SK-N-SH (cell line): ENCODE data around the gene P3H2. TPM values are rescaled to one million over a fixed set of nuclear protein-coding genes. Genes with fewer than 3 reads are reported as not detected.

ENCODE experiments used
- CTCF ChIA-PET: fragments of 300-600, 350-600 bp; formaldehyde crosslinking; extraction: SDS; loops from one replicate; lab custom pipeline; 2021; lab: Yijun Ruan, JAX
- POLR2A ChIA-PET: fragments of 350-600 bp; sonication (Branson Sonifier 250); formaldehyde crosslinking; extraction: SDS; loops from one replicate; lab custom pipeline; 2020; ENCODE audit warnings: antibody characterized with exemption, inconsistent platforms; lab: Yijun Ruan, JAX
- DNase-seq: peaks from one replicate; pipeline ENCODE4 v3.0.0; 2012
- H2AFZ ChIP-seq: fragments of 200-600 bp; sonication (generic); 2 replicates; pipeline ENCODE4 v1.8.1; 2016; ENCODE audit warnings: antibody characterized with exemption, mild to moderate bottlenecking, low read depth
- H3F3A ChIP-seq: fragments of 200-600 bp; sonication (generic); replicated peaks from 2 replicates; pipeline ENCODE3; 2016; ENCODE audit warnings: antibody characterized with exemption, mild to moderate bottlenecking; ENCODE audit not compliant: insufficient read depth
- H3K27ac ChIP-seq, 2 experiments: fragments of 200-500 bp in 1 of 2; fragments of 200-600 bp in 1 of 2; sonication (Bioruptor generic) in 1 of 2; sonication (generic), shearing (Covaris generic) in 1 of 2; 2 replicates each; pipeline versions ENCODE4 v1.5.1 to v1.6.1; 2014 to 2016; ENCODE audit warnings: low read depth in 2 of 2, inconsistent platforms in 1 of 2, low read length in 1 of 2, mild to moderate bottlenecking in 1 of 2, mixed read lengths in 1 of 2
- H3K27me3 ChIP-seq: fragments of 200-600 bp; sonication (generic), shearing (Covaris generic); 2 replicates; pipeline ENCODE4 v1.6.1; 2016; ENCODE audit warnings: mixed run types; ENCODE audit not compliant: insufficient read depth
- H3K36me3 ChIP-seq, 2 experiments: fragments of 200-500 bp in 1 of 2; fragments of 200-600 bp in 1 of 2; sonication (Bioruptor generic) in 1 of 2; sonication (generic) in 1 of 2; replicated peaks in 1 of 2; 2 replicates each; pipeline versions ENCODE3 to v1.5.1; 2014 to 2016; ENCODE audit warnings: low read length in 1 of 2, mild to moderate bottlenecking in 1 of 2; ENCODE audit not compliant: insufficient read depth in 2 of 2, control insufficient read depth in 1 of 2
- H3K4me1 ChIP-seq, 2 experiments: fragments of 200-500 bp in 1 of 2; fragments of 200-600 bp in 1 of 2; sonication (Bioruptor generic) in 1 of 2; sonication (generic), shearing (Covaris generic) in 1 of 2; 2 replicates each; pipeline versions ENCODE4 v1.5.1 to v1.6.1; 2014 to 2016; ENCODE audit warnings: low read depth in 1 of 2, low read length in 1 of 2, mixed run types in 1 of 2; ENCODE audit not compliant: insufficient read depth in 2 of 2, control insufficient read depth in 1 of 2
- H3K4me2 ChIP-seq: fragments of 200-600 bp; sonication (generic), shearing (Covaris generic); 2 replicates; pipeline ENCODE4 v1.6.1; 2017; ENCODE audit warnings: mixed run types
- H3K4me3 ChIP-seq, 2 experiments: fragments of 200-500 bp in 1 of 2; fragments of 200-600 bp in 1 of 2; sonication (Bioruptor generic) in 1 of 2; sonication (generic), shearing (Covaris generic) in 1 of 2; 2 replicates each; pipeline versions ENCODE4 v1.5.1 to v1.8.1; 2014 to 2016; ENCODE audit warnings: low read depth in 2 of 2, inconsistent platforms in 1 of 2, low read length in 1 of 2, mild to moderate bottlenecking in 1 of 2, mixed read lengths in 1 of 2, moderate library complexity in 1 of 2
- H3K79me2 ChIP-seq: fragments of 200-600 bp; sonication (generic); 2 replicates; pipeline ENCODE4 v1.8.1; 2017; ENCODE audit warnings: mild to moderate bottlenecking; ENCODE audit not compliant: insufficient read depth
- H3K9ac ChIP-seq: fragments of 200-600 bp; sonication (generic); 2 replicates; pipeline ENCODE4 v1.6.1; 2017; ENCODE audit warnings: mixed run types
- H3K9me2 ChIP-seq: fragments of 200-600 bp; sonication (generic); 2 replicates; pipeline ENCODE4 v1.6.1; 2017; ENCODE audit warnings: mixed run types
- H3K9me3 ChIP-seq: fragments of 200-600 bp; sonication (generic); 2 replicates; pipeline ENCODE4 v1.6.1; 2017; ENCODE audit warnings: mixed run types, mild to moderate bottlenecking, moderate library complexity
- H4K20me1 ChIP-seq: fragments of 200-600 bp; sonication (generic); 2 replicates; pipeline ENCODE4 v1.6.1; 2017; ENCODE audit warnings: mild to moderate bottlenecking, mixed run types; ENCODE audit not compliant: insufficient read depth
- EP300 ChIP-seq, 2 experiments: IDR thresholded peaks; 2 replicates each; pipeline versions ENCODE4 v1.4.0 to v1.6.1; 2012; ENCODE audit warnings: borderline replicate concordance in 1 of 2, low read depth in 1 of 2, low read length in 1 of 2
- EZH2phosphoT487 ChIP-seq: fragments of 200-600 bp; sonication (generic); IDR thresholded peaks from 2 replicates; pipeline ENCODE4 v1.6.1; 2017; ENCODE audit warnings: low read depth, mixed run types, mild to moderate bottlenecking, antibody characterized with exemption, moderate library complexity, borderline replicate concordance
- FOXJ3 ChIP-seq: sonication (generic); formaldehyde crosslinking; IDR thresholded peaks from 2 replicates; pipeline ENCODE4 v1.5.1; 2020; ENCODE audit warnings: mild to moderate bottlenecking, missing genetic modification reagents
- GATA2 ChIP-seq: sonication (generic); formaldehyde crosslinking; IDR thresholded peaks from 2 replicates; pipeline ENCODE4 v1.5.0; 2020; ENCODE audit warnings: mild to moderate bottlenecking, missing genetic modification reagents
- JUND ChIP-seq: IDR thresholded peaks from 2 replicates; pipeline ENCODE4 v1.4.0; 2012
- NRF1 ChIP-seq: IDR thresholded peaks from 2 replicates; pipeline ENCODE4 v1.6.1; 2012; ENCODE audit warnings: low read depth, mild to moderate bottlenecking, low read length
- RAD21 ChIP-seq: IDR thresholded peaks from 2 replicates; pipeline ENCODE4 v1.6.1; 2012; ENCODE audit warnings: mild to moderate bottlenecking, low read length
- SIN3A ChIP-seq: IDR thresholded peaks from 2 replicates; pipeline ENCODE4 v1.6.1; 2012; ENCODE audit warnings: low read depth, mild to moderate bottlenecking, low read length, moderate library complexity, borderline replicate concordance
- TAF1 ChIP-seq: IDR thresholded peaks from 2 replicates; pipeline ENCODE4 v1.6.1; 2012; ENCODE audit warnings: low read depth, mild to moderate bottlenecking, low read length, moderate library complexity, borderline replicate concordance
- TCF12 ChIP-seq: IDR thresholded peaks from 2 replicates; pipeline ENCODE4 v1.4.0; 2012
- WGBS: methylation state at CpG from one replicate; pipeline ENCODE4 v1.1.6; 2017; ENCODE audit warnings: low lambda C conversion rate; 5-methylcytosine and 5-hydroxymethylcytosine counted together
- polyA plus RNA-seq, 3 experiments: library from polyadenylated mRNA; depleted of rRNA; stranded (reverse); fragments of >200 nt; gene quantifications; 2 replicates each; pipeline ENCODE4 v1.2.3, GENCODE V29; 2012
- TF ChIP-seq, protein P1 (sequence below): fragments of 150-350 bp; IDR thresholded peaks from 2 replicates; pipeline ENCODE4 v1.6.1; 2017; ENCODE audit warnings: antibody characterized with exemption, low read length, low read depth, borderline replicate concordance

P3H2 gene
- polyA plus RNA-seq, 1 of the 3 experiments (the other 2 are of a cell fraction) = 2.8 TPM

DNA sequence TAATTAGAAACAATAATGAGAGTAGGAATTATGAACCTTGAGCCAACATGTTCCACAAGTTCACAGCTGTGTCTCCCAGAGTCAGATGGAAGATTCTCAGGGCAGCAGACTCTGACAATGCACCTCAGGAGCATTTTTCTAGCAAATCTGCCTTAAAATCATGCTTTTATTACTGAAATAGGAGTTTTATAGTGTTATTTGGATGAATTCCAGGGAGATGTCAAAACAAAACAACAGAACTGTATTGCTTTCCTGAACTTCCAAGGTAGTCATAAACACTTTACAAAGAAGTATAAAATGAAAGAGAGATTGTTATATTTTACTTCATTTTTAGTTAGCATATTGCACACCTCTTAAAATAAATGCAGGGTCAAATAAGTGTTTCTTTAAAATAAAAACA lies 77.0 kb downstream of the P3H2 start:
- Histone ChIP-seq H3K9me3 (no peaks in the 10 kb centered on the region), H3K4me3 (no peak overlapping the region), H3K9ac (no peak overlapping the region), H3K4me1 (peaks cover 0 to 11% of the 10 kb centered on the region in 2 experiments; a peak in 3 of 4 replicates), H3F3A (peaks cover 4% of the 10 kb centered on the region), H2AFZ (no peak overlapping the region), H3K9me2 (no peaks in the 10 kb centered on the region), H3K4me2 (no peak overlapping the region), H3K79me2 (no peaks in the 10 kb centered on the region), H3K27me3 (0 out of 2 replicates have a peak, but pooled peaks cover 5% of the 10 kb centered on the region), H4K20me1 (no peaks in the 10 kb centered on the region), H3K27ac (no peak overlapping the region), H3K36me3 (no peaks in the 10 kb centered on the region)
- no peak for DNase-seq
- ChIA-PET POLR2A (no interaction called here), CTCF (interaction anchor here (1.0 to 1.1 kb wide), 2 partner anchors 77 to 302 kb away, joined by 3 read pairs; partner anchors contain the start of gene P3H2)
- TF ChIP-seq RAD21 (no peak), NRF1 (no peak), EP300 (IDR thresholded peaks at IDR 0.05; ENCODE audit: borderline replicate concordance in 1 of 2, low read depth in 1 of 2, low read length in 1 of 2) (no peak), FOXJ3 (CRISPR knock-in tag) (no peak), TCF12 (no peak)

DNA sequence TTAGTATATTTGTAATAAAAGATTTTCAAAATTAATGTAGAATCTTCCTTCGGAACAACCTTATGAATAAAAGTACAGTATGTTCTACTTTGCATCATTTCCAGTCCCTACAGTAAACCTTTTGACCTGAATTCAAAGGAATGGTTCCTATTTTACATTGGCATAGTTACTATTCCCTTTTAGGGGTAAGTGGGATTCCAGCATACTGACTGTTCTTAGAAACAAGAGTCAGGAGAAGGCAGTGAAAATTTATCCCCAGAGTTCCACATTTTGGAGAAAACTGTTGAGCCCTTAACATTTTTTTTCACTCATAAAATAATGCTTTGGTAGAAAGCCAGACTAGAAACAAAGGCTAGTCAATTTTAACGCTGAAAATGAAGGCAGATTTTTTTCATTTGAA lies 78.1 kb downstream of the P3H2 start:
- Histone ChIP-seq H3K9ac (no peak overlapping the region), H4K20me1 (no peaks in the 10 kb centered on the region), H3F3A (no peaks in the 10 kb centered on the region), H3K9me3 (no peaks in the 10 kb centered on the region), H3K79me2 (no peaks in the 10 kb centered on the region), H3K4me1 (peaks cover 0 to 6% of the 10 kb centered on the region in 2 experiments; a peak in 3 of 4 replicates), H3K36me3 (no peaks in the 10 kb centered on the region), H3K27ac (no peak overlapping the region), H3K9me2 (no peaks in the 10 kb centered on the region), H3K4me3 (no peak overlapping the region), H2AFZ (no peak overlapping the region), H3K27me3 (0 out of 2 replicates have a peak, but pooled peaks cover 5% of the 10 kb centered on the region)
- 43% methylated on average over 2 of the region's 2 CpGs for WGBS
- DNase-seq = no peak
- CTCF ChIA-PET = no interaction called here
- POLR2A ChIA-PET = no interaction called here
- TF ChIP-seq, protein P1, sequence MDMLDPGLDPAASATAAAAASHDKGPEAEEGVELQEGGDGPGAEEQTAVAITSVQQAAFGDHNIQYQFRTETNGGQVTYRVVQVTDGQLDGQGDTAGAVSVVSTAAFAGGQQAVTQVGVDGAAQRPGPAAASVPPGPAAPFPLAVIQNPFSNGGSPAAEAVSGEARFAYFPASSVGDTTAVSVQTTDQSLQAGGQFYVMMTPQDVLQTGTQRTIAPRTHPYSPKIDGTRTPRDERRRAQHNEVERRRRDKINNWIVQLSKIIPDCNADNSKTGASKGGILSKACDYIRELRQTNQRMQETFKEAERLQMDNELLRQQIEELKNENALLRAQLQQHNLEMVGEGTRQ = no peak
- TF ChIP-seq JUND = no peak
- TF ChIP-seq SIN3A = no peak
- TF ChIP-seq EZH2phosphoT487 = no peak
- TF ChIP-seq, all 33 proteins: peak for 0
- H3K4me2 ChIP-seq = no peak overlapping the region

DNA sequence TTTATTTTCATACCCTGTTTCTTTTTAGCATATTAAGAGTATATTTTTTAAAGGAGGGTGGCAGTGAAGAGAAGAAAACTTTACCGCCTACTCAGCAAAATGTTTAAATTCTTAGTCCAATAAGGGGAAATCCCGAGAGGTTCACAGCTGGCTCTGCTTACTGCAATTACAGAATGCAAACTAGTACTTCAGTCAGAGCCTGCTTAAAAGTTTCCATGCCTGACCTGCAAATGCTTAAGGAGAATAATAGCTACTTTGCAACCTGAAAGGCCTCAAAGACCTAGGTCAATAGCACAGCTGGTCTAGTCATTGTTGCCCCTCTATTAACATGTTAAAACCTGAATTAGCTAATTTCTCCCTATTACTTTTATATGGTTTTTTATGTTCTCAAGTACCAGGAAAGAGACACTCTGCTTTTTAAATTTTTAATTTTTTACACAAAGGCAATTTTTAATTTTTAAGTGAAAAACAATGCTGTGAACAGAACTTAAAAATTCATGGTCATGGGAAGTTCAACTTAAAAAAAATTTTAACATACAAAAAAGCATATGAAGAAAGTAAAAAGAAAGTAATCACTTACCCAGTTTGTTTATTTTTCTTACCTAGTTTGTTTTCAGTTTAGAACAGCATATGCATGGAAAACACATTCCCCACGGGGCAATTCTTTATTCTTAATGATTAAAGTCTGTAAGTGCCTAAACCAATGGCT lies 79.2 kb downstream of the P3H2 start:
- no peak overlapping the region for H3K27ac ChIP-seq
- 0 out of 2 replicates have a peak, but pooled peaks cover 5% of the 10 kb centered on the region for H3K27me3 ChIP-seq
- DNase-seq = no peak
- H3K4me1 ChIP-seq = peaks cover 0 to 6% of the 10 kb centered on the region in 2 experiments; a peak in 3 of 4 replicates
- no peak overlapping the region for H2AFZ ChIP-seq
- no peaks in the 10 kb centered on the region for H3K36me3 ChIP-seq
- H4K20me1 ChIP-seq = no peaks in the 10 kb centered on the region
- H3K9ac ChIP-seq = no peak overlapping the region
- 35% methylated on average over 3 of the region's 3 CpGs for WGBS
- ChIA-PET POLR2A (no interaction called here), CTCF (no interaction called here)
- no peaks in the 10 kb centered on the region for H3K79me2 ChIP-seq
- no peak overlapping the region for H3K4me2 ChIP-seq
- H3K9me2 ChIP-seq = no peaks in the 10 kb centered on the region
- no peak overlapping the region for H3K4me3 ChIP-seq
- TF ChIP-seq TAF1 (no peak), GATA2 (CRISPR knock-in tag) (no peak), TCF12 (no peak)
- no peaks in the 10 kb centered on the region for H3K9me3 ChIP-seq
- H3F3A ChIP-seq = no peaks in the 10 kb centered on the region
